ENCODE data around the gene PRPF31.

DNA sequence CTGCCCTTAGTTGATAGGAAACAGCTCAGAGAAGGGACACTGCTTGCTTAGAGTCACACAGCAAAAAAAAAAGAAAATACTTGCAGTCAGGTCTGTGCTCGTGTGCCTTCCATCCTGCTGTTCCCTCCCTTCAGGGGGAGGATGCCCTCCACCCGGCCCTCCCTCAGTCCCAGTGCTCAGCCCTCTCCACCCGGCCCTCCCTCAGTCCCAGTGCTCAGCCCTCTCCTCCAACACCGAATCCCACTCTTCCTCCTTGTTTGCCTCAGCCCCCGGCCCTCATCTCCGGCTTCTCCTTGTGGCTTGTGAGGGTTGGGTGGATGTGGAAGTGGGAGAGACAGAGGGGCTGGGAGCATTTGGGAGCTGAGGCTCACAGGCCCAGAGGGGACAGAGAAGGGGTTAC, 5.9 kb upstream of the PRPF31 start:
- TF ChIP-seq, protein P1, sequence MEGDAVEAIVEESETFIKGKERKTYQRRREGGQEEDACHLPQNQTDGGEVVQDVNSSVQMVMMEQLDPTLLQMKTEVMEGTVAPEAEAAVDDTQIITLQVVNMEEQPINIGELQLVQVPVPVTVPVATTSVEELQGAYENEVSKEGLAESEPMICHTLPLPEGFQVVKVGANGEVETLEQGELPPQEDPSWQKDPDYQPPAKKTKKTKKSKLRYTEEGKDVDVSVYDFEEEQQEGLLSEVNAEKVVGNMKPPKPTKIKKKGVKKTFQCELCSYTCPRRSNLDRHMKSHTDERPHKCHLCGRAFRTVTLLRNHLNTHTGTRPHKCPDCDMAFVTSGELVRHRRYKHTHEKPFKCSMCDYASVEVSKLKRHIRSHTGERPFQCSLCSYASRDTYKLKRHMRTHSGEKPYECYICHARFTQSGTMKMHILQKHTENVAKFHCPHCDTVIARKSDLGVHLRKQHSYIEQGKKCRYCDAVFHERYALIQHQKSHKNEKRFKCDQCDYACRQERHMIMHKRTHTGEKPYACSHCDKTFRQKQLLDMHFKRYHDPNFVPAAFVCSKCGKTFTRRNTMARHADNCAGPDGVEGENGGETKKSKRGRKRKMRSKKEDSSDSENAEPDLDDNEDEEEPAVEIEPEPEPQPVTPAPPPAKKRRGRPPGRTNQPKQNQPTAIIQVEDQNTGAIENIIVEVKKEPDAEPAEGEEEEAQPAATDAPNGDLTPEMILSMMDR (IDR thresholded peaks at IDR 0.05): no peak
- TF ChIP-seq EP300 (IDR thresholded peaks at IDR 0.05): no peak
